B cell (primary cell): Measurements from ENCODE around the gene ERC1. TPM values are rescaled to one million over a fixed set of nuclear protein-coding genes. Genes with fewer than 3 reads are reported as not detected.

Source experiments
- ATAC-seq: fragments of 200-7000 bp; cut with Tn5 transposase; one replicate; pipeline ENCODE4 v1.10.0; 2021; ENCODE audit warnings: low read depth, mild to moderate bottlenecking, moderate number of reproducible peaks, moderate library complexity
- CTCF ChIA-PET: fragments of 350-600 bp; sonication (Branson Sonifier 250); formaldehyde crosslinking; loops from one replicate; lab custom pipeline; 2021; ENCODE audit warnings: antibody characterized with exemption, inconsistent platforms; lab: Charles Lee
- POLR2A ChIA-PET: fragments of 350-600 bp; sonication (Branson Sonifier 250); formaldehyde crosslinking; loops from one replicate; lab custom pipeline; 2021; ENCODE audit warnings: antibody characterized with exemption; lab: Charles Lee
- DNase-seq: peaks from one replicate; pipeline ENCODE4 v3.0.0; 2013
- H2AFZ ChIP-seq: 2 replicates; pipeline ENCODE4 v1.6.1; 2012; ENCODE audit warnings: mild to moderate bottlenecking, low read depth, low read length; ENCODE audit not compliant: insufficient read depth, poor library complexity, severe bottlenecking
- H3K27ac ChIP-seq, 2 donors: 1 replicate in 1 of 2; 2 replicates in 1 of 2; pipeline ENCODE4 v1.5.1; 2012 to 2013; ENCODE audit warnings: low read length in 2 of 2, mild to moderate bottlenecking in 2 of 2, moderate library complexity in 1 of 2
- H3K27me3 ChIP-seq, 4 experiments: fragments of 200-600 bp in 1 of 4; sonication (generic) in 1 of 4; replicated peaks in 1 of 4; 1 replicate in 2 of 4; 2 replicates in 2 of 4; pipeline versions ENCODE4 v1.6.1 to v1.7.0; 2013 to 2016; ENCODE audit warnings: low read length in 3 of 4, mild to moderate bottlenecking in 2 of 4, mixed read lengths in 1 of 4, moderate library complexity in 1 of 4; ENCODE audit not compliant: insufficient read depth in 4 of 4, control insufficient read depth in 3 of 4; ENCODE audit errors: control extremely low read depth in 1 of 4
- H3K36me3 ChIP-seq, 2 experiments: replicated peaks in 1 of 2; 1 replicate in 1 of 2; 2 replicates in 1 of 2; pipeline versions ENCODE4 v1.6.1 to v1.7.1; 2013; ENCODE audit warnings: low read length in 1 of 2; ENCODE audit not compliant: insufficient read depth in 2 of 2, control insufficient read depth in 1 of 2; ENCODE audit errors: control extremely low read depth in 1 of 2, extremely low read depth in 1 of 2
- H3K4me1 ChIP-seq, 2 donors: fragments of 200-600 bp in 1 of 2; sonication (generic) in 1 of 2; 1 replicate in 1 of 2; 2 replicates in 1 of 2; pipeline versions ENCODE4 v1.5.1 to v1.6.1; 2013 to 2017; ENCODE audit warnings: low read length in 2 of 2; ENCODE audit not compliant: control insufficient read depth in 2 of 2, insufficient read depth in 2 of 2
- H3K4me2 ChIP-seq: replicated peaks from 2 replicates; pipeline ENCODE3; 2012; ENCODE audit warnings: mild to moderate bottlenecking, low read depth, low read length; ENCODE audit not compliant: poor library complexity, severe bottlenecking
- H3K4me3 ChIP-seq, 5 experiments: fragments of 200-600 bp in 1 of 5; sonication (generic) in 1 of 5; 1 replicate in 3 of 5; 2 replicates in 2 of 5; pipeline versions ENCODE4 v1.5.1 to v1.7.0; 2011 to 2016; ENCODE audit warnings: low read length in 4 of 5, mild to moderate bottlenecking in 4 of 5, low read depth in 2 of 5, control low read depth in 1 of 5, moderate library complexity in 1 of 5; ENCODE audit not compliant: insufficient read depth in 1 of 5; ENCODE audit errors: control extremely low read depth in 1 of 5, extremely low read depth in 1 of 5
- H3K79me2 ChIP-seq: fragments of 200-600 bp; sonication (generic); one replicate; pipeline ENCODE4 v1.6.0; 2016; ENCODE audit warnings: low read length; ENCODE audit not compliant: control insufficient read depth, insufficient read depth
- H3K9ac ChIP-seq: fragments of 200-600 bp; sonication (generic); 2 replicates; pipeline ENCODE4 v1.6.1; 2017; ENCODE audit warnings: mild to moderate bottlenecking, low read length, moderate library complexity
- H3K9me3 ChIP-seq, 3 donors: one replicate each; pipeline versions ENCODE4 v1.6.1 to v1.7.1; 2013; ENCODE audit warnings: low read length in 2 of 3; ENCODE audit not compliant: control insufficient read depth in 2 of 3, insufficient read depth in 1 of 3; ENCODE audit errors: control extremely low read depth in 1 of 3
- H4K20me1 ChIP-seq: 2 replicates; pipeline ENCODE4 v1.6.0; 2012; ENCODE audit warnings: mild to moderate bottlenecking, low read length; ENCODE audit not compliant: insufficient read depth, control insufficient read depth, poor library complexity, severe bottlenecking
- H3K27ac Mint-ChIP-seq: one replicate; pipeline ENCODE4 v1.8.0; 2021; ENCODE audit warnings: mixed read lengths
- H3K27me3 Mint-ChIP-seq: one replicate; pipeline ENCODE4 v1.8.0; 2021; ENCODE audit warnings: mixed read lengths
- H3K4me1 Mint-ChIP-seq: one replicate; pipeline ENCODE4 v1.8.0; 2021; ENCODE audit warnings: mixed read lengths
- H3K4me3 Mint-ChIP-seq: one replicate; pipeline ENCODE4 v1.8.0; 2021; ENCODE audit warnings: mixed read lengths
- H3K9me3 Mint-ChIP-seq: one replicate; pipeline ENCODE4 v1.8.0; 2022; ENCODE audit warnings: mixed read lengths; ENCODE audit not compliant: insufficient read depth
- EZH2 ChIP-seq: IDR thresholded peaks from 2 replicates; pipeline ENCODE4 v1.6.1; 2012; ENCODE audit warnings: borderline replicate concordance, low read depth, mild to moderate bottlenecking, moderate library complexity, low read length; ENCODE audit not compliant: insufficient read depth, poor library complexity, severe bottlenecking
- WGBS: methylation state at CpG from one replicate; pipeline ENCODE4 v1.1.5; 2013; ENCODE audit warnings: missing lambda C conversion rate; ENCODE audit not compliant: insufficient coverage; 5-methylcytosine and 5-hydroxymethylcytosine counted together
- intact Hi-C: fragments of 100-400 bp; cut with micrococcal nuclease; formaldehyde crosslinking; loops from one replicate; pipeline ENCODE4 v1.10.0; 2022
- polyA plus RNA-seq: library from polyadenylated mRNA; depleted of rRNA; stranded (reverse); fragments of >200 nt; gene quantifications from 2 replicates; pipeline ENCODE4 v1.2.3, GENCODE V29; 2012
- total RNA-seq, 2 donors: library from RNA; stranded (reverse); fragments of 120-200 nt in 1 of 2; gene quantifications; 1 replicate in 1 of 2; 2 replicates in 1 of 2; pipeline versions ENCODE4 v1.2.3 to v1.2.4, GENCODE V29; 2013 to 2022
- TF ChIP-seq, protein P1 (sequence below): fragments of 200-600 bp; IDR thresholded peaks from one replicate; pipeline ENCODE4 v1.8.0; 2022; ENCODE audit warnings: antibody characterized with exemption, mild to moderate bottlenecking

The ERC1 gene
- total and polyA plus RNA-seq, 2 donors (not counting 1 experiment from before 2014, with no cell fraction given), result 4.0 to 77.6 TPM

DNA sequence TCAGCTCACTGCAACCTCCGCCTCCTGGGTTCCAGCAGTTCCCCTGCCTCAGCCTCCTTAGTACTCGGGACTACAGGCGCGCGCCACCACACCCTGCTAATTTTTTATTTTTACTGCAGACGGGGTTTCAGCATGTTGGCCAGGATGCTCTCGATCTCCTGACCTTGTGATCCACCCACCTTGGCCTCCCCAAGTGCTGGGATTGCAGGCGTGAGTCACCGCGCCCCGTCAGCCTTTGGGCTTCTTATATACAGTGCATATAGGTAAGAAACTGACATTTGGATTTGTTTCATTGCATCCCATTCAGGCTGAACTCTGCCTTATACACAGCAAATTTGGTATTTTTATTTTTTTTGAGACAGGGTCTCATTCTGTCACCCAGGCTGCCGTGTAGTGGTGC, 176.8 kb downstream of the ERC1 start:
- ATAC-seq, result no peak
- no peaks in the 10 kb centered on the region for H3K36me3 ChIP-seq
- ChIA-PET CTCF (no interaction called here), POLR2A (no interaction called here)
- no peak overlapping the region for H3K4me3 ChIP-seq
- no peak overlapping the region for H3K4me3 Mint-ChIP-seq
- intact Hi-C loops, result no loop called here
- no peak overlapping the region for H3K4me2 ChIP-seq
- no peak overlapping the region for H3K9ac ChIP-seq
- no peaks in the 10 kb centered on the region for H3K9me3 Mint-ChIP-seq
- H3K4me1 ChIP-seq, result peaks cover 4% of the 10 kb centered on the region in 2 donors
- DNase-seq, result no peak
- H3K79me2 ChIP-seq, result no peaks in the 10 kb centered on the region
- no peaks in the 10 kb centered on the region for H3K9me3 ChIP-seq
- H3K4me1 Mint-ChIP-seq, result peaks cover 9% of the 10 kb centered on the region
- no peak overlapping the region for H3K27ac Mint-ChIP-seq
- H4K20me1 ChIP-seq, result no peaks in the 10 kb centered on the region
- TF ChIP-seq, protein P1, sequence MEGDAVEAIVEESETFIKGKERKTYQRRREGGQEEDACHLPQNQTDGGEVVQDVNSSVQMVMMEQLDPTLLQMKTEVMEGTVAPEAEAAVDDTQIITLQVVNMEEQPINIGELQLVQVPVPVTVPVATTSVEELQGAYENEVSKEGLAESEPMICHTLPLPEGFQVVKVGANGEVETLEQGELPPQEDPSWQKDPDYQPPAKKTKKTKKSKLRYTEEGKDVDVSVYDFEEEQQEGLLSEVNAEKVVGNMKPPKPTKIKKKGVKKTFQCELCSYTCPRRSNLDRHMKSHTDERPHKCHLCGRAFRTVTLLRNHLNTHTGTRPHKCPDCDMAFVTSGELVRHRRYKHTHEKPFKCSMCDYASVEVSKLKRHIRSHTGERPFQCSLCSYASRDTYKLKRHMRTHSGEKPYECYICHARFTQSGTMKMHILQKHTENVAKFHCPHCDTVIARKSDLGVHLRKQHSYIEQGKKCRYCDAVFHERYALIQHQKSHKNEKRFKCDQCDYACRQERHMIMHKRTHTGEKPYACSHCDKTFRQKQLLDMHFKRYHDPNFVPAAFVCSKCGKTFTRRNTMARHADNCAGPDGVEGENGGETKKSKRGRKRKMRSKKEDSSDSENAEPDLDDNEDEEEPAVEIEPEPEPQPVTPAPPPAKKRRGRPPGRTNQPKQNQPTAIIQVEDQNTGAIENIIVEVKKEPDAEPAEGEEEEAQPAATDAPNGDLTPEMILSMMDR, result no peak
- no peak for TF ChIP-seq EZH2
- no peak overlapping the region for H2AFZ ChIP-seq
- H3K27me3 ChIP-seq, result no peaks in the 10 kb centered on the region
- H3K27ac ChIP-seq, result no peak overlapping the region
- H3K27me3 Mint-ChIP-seq, result no peaks in the 10 kb centered on the region
- WGBS, result 98% methylated on average over 9 of the region's 12 CpGs

DNA sequence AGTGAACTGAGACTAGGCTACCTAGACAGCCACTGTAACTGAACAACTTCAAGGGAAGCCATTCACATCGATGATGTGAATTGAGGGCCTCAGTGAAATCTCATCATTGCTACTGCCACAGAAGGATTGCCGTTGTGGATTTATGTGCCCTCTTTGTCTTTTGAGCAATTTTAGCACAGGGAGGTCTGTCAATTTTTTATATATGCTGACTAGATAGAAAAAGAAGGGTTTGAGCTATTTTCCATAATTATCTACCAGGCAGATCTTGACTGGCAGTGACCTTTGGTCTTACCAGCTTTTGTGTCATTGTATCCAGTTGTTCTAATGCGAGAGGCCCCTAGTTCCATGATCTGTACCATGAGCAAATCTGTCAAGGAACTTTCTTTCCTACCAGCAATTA, 179.4 kb downstream of the ERC1 start:
- Histone ChIP-seq H3K27me3 (no peaks in the 10 kb centered on the region), H3K27ac (no peak overlapping the region), H3K9me3 (no peaks in the 10 kb centered on the region), H3K4me2 (no peak overlapping the region), H3K36me3 (no peaks in the 10 kb centered on the region), H3K79me2 (no peaks in the 10 kb centered on the region), H3K9ac (no peak overlapping the region), H3K4me3 (no peak overlapping the region), H4K20me1 (no peaks in the 10 kb centered on the region), H2AFZ (no peak overlapping the region), H3K4me1 (peaks cover 4% of the 10 kb centered on the region in 2 donors)
- no peak overlapping the region for H3K27ac Mint-ChIP-seq
- ATAC-seq (no peak), DNase-seq (no peak)
- H3K27me3 Mint-ChIP-seq, result no peaks in the 10 kb centered on the region
- intact Hi-C loops, result no loop called here
- no peaks in the 10 kb centered on the region for H3K9me3 Mint-ChIP-seq
- WGBS, result 100% methylated on average over 1 of the region's 3 CpGs
- TF ChIP-seq, protein P1, result no peak
- no peak for TF ChIP-seq EZH2
- ChIA-PET POLR2A (no interaction called here), CTCF (no interaction called here)
- H3K4me1 Mint-ChIP-seq, result peaks cover 11% of the 10 kb centered on the region
- H3K4me3 Mint-ChIP-seq, result no peak overlapping the region
